Measurements from ENCODE around the gene CCL5.

CCL5 gene

DNA sequence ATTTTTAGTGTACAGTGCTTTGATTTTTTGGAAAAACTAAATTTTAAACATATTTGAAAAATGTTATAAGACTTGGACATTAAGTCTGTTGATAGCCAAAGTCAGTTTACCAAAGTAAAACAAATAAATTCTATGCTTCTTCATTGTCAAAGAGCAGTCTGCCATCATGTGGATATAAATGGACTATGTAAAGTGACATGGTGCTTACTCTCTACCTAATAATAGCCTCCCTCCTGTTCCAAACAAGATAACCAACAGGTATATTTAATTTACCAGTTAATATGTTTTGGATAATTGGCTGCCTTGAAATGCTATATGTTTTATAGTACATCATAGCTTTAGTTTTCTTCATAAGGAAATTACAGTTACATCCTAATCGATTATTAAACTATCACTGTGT is 55.0 kb downstream of the CCL5 start:
- peaks cover 97% of the 10 kb centered on the region for H3K36me3 ChIP-seq
- no peaks in the 10 kb centered on the region for H3K27me3 ChIP-seq
- peaks cover 100% of the 10 kb centered on the region for H4K20me1 ChIP-seq
- TF ChIP-seq Cebpa-rat (IDR thresholded peaks at IDR 0.05), result no peak
- H3K9ac ChIP-seq, result no peak overlapping the region
- H3K4me3 ChIP-seq, result no peak overlapping the region
- no peaks in the 10 kb centered on the region for H3K9me3 ChIP-seq
- no peak overlapping the region for H3K4me2 ChIP-seq
- H3K4me1 ChIP-seq, result no peaks in the 10 kb centered on the region
- no peak overlapping the region for H3K27ac ChIP-seq

Measured in BLaER1 (cell line).